GM19467 (cell line): ENCODE data around the gene APBA3.

ENCODE experiments used
- ATAC-seq: cut with Tn5 transposase; IDR thresholded peaks from one replicate; pipeline ENCODE4 v1.9.1; 2021; ENCODE audit warnings: mild to moderate bottlenecking, moderate library complexity; ENCODE audit not compliant: unreplicated experiment

The APBA3 gene

GRCh38 chr19:3721887-3722442 lies 39.5 kb downstream of the APBA3 start:
- no peak for ATAC-seq

- ATAC-seq = no peak
These were observed 40.2 kb downstream of the APBA3 start for GRCh38 chr19:3721131-3721886.

- no peak for ATAC-seq
These were observed 41.1 kb downstream of the APBA3 start for GRCh38 chr19:3720349-3720917.

GRCh38 chr19:3719868-3720267 lies 41.6 kb downstream of the APBA3 start:
- ATAC-seq = no peak

- no peak for ATAC-seq
These were observed 45.3 kb downstream of the APBA3 start for GRCh38 chr19:3716147-3716668.

GRCh38 chr19:3712663-3713611 lies 48.6 kb downstream of the APBA3 start:
- no peak for ATAC-seq

- no peak for ATAC-seq
These were observed 51.2 kb downstream of the APBA3 start for GRCh38 chr19:3710265-3710812.

- no peak for ATAC-seq
These were observed 53.1 kb downstream of the APBA3 start, which contains the start of gene TJP3 for GRCh38 chr19:3708207-3708931. TSS of gene TJP3 (plus strand) at chr19:3708384. CDS start at chr19:3728433, 20,049 bp downstream.

GRCh38 chr19:3707868-3708206 lies 53.7 kb downstream of the APBA3 start:
- ATAC-seq = no peak

- ATAC-seq = no peak
These were observed 60.3 kb downstream of the APBA3 start for GRCh38 chr19:3701200-3701599.
